Neural progenitor cell (in vitro differentiated cells): ENCODE results near the gene BRD7.

Experiments used
- EZH2 ChIP-seq: fragments of 200-600 bp; sonication (generic); IDR thresholded peaks from 2 replicates; pipeline ENCODE4 v1.6.1; 2017; ENCODE audit warnings: antibody characterized with exemption, mild to moderate bottlenecking, moderate library complexity
- TF ChIP-seq, protein P1 (sequence below): fragments of 200-600 bp; sonication (generic); IDR thresholded peaks from 2 replicates; pipeline ENCODE4 v1.5.1; 2017; ENCODE audit warnings: antibody characterized with exemption, mild to moderate bottlenecking

DNA sequence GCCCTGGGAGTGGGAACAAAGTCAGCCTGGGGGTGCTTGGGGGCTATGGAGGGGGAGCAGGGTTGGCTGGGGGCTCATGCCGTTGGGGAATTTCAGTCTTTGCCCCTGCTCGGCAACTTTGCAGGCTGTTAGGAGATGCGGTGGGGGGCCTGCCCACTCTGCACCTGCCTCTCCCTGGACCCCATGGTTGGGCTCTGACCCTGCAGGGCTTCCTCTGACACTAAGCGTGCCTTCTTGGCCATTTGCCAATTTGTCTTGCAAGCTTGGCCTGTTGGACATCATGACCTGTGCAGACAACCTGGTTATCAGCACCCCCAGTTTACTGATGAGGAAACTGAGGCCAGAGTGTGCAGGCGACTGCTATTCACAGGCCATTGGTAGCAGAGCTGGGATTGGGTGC is 87.9 kb downstream of the BRD7 start:
- TF ChIP-seq, protein P1, sequence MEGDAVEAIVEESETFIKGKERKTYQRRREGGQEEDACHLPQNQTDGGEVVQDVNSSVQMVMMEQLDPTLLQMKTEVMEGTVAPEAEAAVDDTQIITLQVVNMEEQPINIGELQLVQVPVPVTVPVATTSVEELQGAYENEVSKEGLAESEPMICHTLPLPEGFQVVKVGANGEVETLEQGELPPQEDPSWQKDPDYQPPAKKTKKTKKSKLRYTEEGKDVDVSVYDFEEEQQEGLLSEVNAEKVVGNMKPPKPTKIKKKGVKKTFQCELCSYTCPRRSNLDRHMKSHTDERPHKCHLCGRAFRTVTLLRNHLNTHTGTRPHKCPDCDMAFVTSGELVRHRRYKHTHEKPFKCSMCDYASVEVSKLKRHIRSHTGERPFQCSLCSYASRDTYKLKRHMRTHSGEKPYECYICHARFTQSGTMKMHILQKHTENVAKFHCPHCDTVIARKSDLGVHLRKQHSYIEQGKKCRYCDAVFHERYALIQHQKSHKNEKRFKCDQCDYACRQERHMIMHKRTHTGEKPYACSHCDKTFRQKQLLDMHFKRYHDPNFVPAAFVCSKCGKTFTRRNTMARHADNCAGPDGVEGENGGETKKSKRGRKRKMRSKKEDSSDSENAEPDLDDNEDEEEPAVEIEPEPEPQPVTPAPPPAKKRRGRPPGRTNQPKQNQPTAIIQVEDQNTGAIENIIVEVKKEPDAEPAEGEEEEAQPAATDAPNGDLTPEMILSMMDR: no peak
- TF ChIP-seq EZH2: no peak
